SK-N-SH (cell line): ENCODE measurements around the gene MANSC4. TPM values are rescaled to one million over a fixed set of nuclear protein-coding genes. Genes with fewer than 3 reads are reported as not detected.

Experiments used
- CTCF ChIA-PET: fragments of 300-600, 350-600 bp; formaldehyde crosslinking; extraction: SDS; loops from one replicate; lab custom pipeline; 2021; lab: Yijun Ruan, JAX
- POLR2A ChIA-PET: fragments of 350-600 bp; sonication (Branson Sonifier 250); formaldehyde crosslinking; extraction: SDS; loops from one replicate; lab custom pipeline; 2020; ENCODE audit warnings: antibody characterized with exemption, inconsistent platforms; lab: Yijun Ruan, JAX
- DNase-seq: peaks from one replicate; pipeline ENCODE4 v3.0.0; 2012
- H2AFZ ChIP-seq: fragments of 200-600 bp; sonication (generic); 2 replicates; pipeline ENCODE4 v1.8.1; 2016; ENCODE audit warnings: antibody characterized with exemption, mild to moderate bottlenecking, low read depth
- H3F3A ChIP-seq: fragments of 200-600 bp; sonication (generic); replicated peaks from 2 replicates; pipeline ENCODE3; 2016; ENCODE audit warnings: antibody characterized with exemption, mild to moderate bottlenecking; ENCODE audit not compliant: insufficient read depth
- H3K27ac ChIP-seq, 2 experiments: fragments of 200-500 bp in 1 of 2; fragments of 200-600 bp in 1 of 2; sonication (Bioruptor generic) in 1 of 2; sonication (generic), shearing (Covaris generic) in 1 of 2; 2 replicates each; pipeline versions ENCODE4 v1.5.1 to v1.6.1; 2014 to 2016; ENCODE audit warnings: low read depth in 2 of 2, inconsistent platforms in 1 of 2, low read length in 1 of 2, mild to moderate bottlenecking in 1 of 2, mixed read lengths in 1 of 2
- H3K27me3 ChIP-seq: fragments of 200-600 bp; sonication (generic), shearing (Covaris generic); 2 replicates; pipeline ENCODE4 v1.6.1; 2016; ENCODE audit warnings: mixed run types; ENCODE audit not compliant: insufficient read depth
- H3K36me3 ChIP-seq, 2 experiments: fragments of 200-500 bp in 1 of 2; fragments of 200-600 bp in 1 of 2; sonication (Bioruptor generic) in 1 of 2; sonication (generic) in 1 of 2; replicated peaks in 1 of 2; 2 replicates each; pipeline versions ENCODE3 to v1.5.1; 2014 to 2016; ENCODE audit warnings: low read length in 1 of 2, mild to moderate bottlenecking in 1 of 2; ENCODE audit not compliant: insufficient read depth in 2 of 2, control insufficient read depth in 1 of 2
- H3K4me1 ChIP-seq, 2 experiments: fragments of 200-500 bp in 1 of 2; fragments of 200-600 bp in 1 of 2; sonication (Bioruptor generic) in 1 of 2; sonication (generic), shearing (Covaris generic) in 1 of 2; 2 replicates each; pipeline versions ENCODE4 v1.5.1 to v1.6.1; 2014 to 2016; ENCODE audit warnings: low read depth in 1 of 2, low read length in 1 of 2, mixed run types in 1 of 2; ENCODE audit not compliant: insufficient read depth in 2 of 2, control insufficient read depth in 1 of 2
- H3K4me2 ChIP-seq: fragments of 200-600 bp; sonication (generic), shearing (Covaris generic); 2 replicates; pipeline ENCODE4 v1.6.1; 2017; ENCODE audit warnings: mixed run types
- H3K4me3 ChIP-seq, 2 experiments: fragments of 200-500 bp in 1 of 2; fragments of 200-600 bp in 1 of 2; sonication (Bioruptor generic) in 1 of 2; sonication (generic), shearing (Covaris generic) in 1 of 2; 2 replicates each; pipeline versions ENCODE4 v1.5.1 to v1.8.1; 2014 to 2016; ENCODE audit warnings: low read depth in 2 of 2, inconsistent platforms in 1 of 2, low read length in 1 of 2, mild to moderate bottlenecking in 1 of 2, mixed read lengths in 1 of 2, moderate library complexity in 1 of 2
- H3K79me2 ChIP-seq: fragments of 200-600 bp; sonication (generic); 2 replicates; pipeline ENCODE4 v1.8.1; 2017; ENCODE audit warnings: mild to moderate bottlenecking; ENCODE audit not compliant: insufficient read depth
- H3K9ac ChIP-seq: fragments of 200-600 bp; sonication (generic); 2 replicates; pipeline ENCODE4 v1.6.1; 2017; ENCODE audit warnings: mixed run types
- H3K9me2 ChIP-seq: fragments of 200-600 bp; sonication (generic); 2 replicates; pipeline ENCODE4 v1.6.1; 2017; ENCODE audit warnings: mixed run types
- H3K9me3 ChIP-seq: fragments of 200-600 bp; sonication (generic); 2 replicates; pipeline ENCODE4 v1.6.1; 2017; ENCODE audit warnings: mixed run types, mild to moderate bottlenecking, moderate library complexity
- H4K20me1 ChIP-seq: fragments of 200-600 bp; sonication (generic); 2 replicates; pipeline ENCODE4 v1.6.1; 2017; ENCODE audit warnings: mild to moderate bottlenecking, mixed run types; ENCODE audit not compliant: insufficient read depth
- CHD2 ChIP-seq: fragments of 150-350 bp; IDR thresholded peaks from 2 replicates; pipeline ENCODE4 v1.6.1; 2018; ENCODE audit warnings: low read length; ENCODE audit not compliant: partially characterized antibody
- ELF1 ChIP-seq: IDR thresholded peaks from 2 replicates; pipeline ENCODE4 v1.4.0; 2012
- FOSL2 ChIP-seq: IDR thresholded peaks from 2 replicates; pipeline ENCODE4 v1.4.0; 2012; ENCODE audit warnings: low read depth, mild to moderate bottlenecking, moderate library complexity, borderline replicate concordance
- FOXJ3 ChIP-seq: sonication (generic); formaldehyde crosslinking; IDR thresholded peaks from 2 replicates; pipeline ENCODE4 v1.5.1; 2020; ENCODE audit warnings: mild to moderate bottlenecking, missing genetic modification reagents
- FOXM1 ChIP-seq: IDR thresholded peaks from 2 replicates; pipeline ENCODE4 v1.4.0; 2012; ENCODE audit warnings: low read depth, mild to moderate bottlenecking
- MAX ChIP-seq: IDR thresholded peaks from 2 replicates; pipeline ENCODE4 v1.4.0; 2012; ENCODE audit warnings: low read depth
- MEF2A ChIP-seq: IDR thresholded peaks from 2 replicates; pipeline ENCODE4 v1.4.0; 2012; ENCODE audit warnings: low read depth, borderline replicate concordance
- NFIC ChIP-seq: IDR thresholded peaks from 2 replicates; pipeline ENCODE4 v1.4.0; 2012; ENCODE audit warnings: borderline replicate concordance
- POLR2AphosphoS5 ChIP-seq: IDR thresholded peaks from 2 replicates; pipeline ENCODE4 v1.6.1; 2012; ENCODE audit warnings: low read depth, low read length
- RCOR1 ChIP-seq: fragments of 150-350 bp; IDR thresholded peaks from 2 replicates; pipeline ENCODE4 v1.6.1; 2017; ENCODE audit warnings: antibody characterized with exemption, low read length
- REST ChIP-seq: IDR thresholded peaks from 2 replicates; pipeline ENCODE4 v1.6.1; 2012; ENCODE audit warnings: mild to moderate bottlenecking, low read depth, low read length, moderate library complexity
- RFX5 ChIP-seq: IDR thresholded peaks from 2 replicates; pipeline ENCODE4 v1.6.1; 2012; ENCODE audit warnings: mild to moderate bottlenecking, improper control_type of control experiment, low read length
- SIN3A ChIP-seq: IDR thresholded peaks from 2 replicates; pipeline ENCODE4 v1.6.1; 2012; ENCODE audit warnings: low read depth, mild to moderate bottlenecking, low read length, moderate library complexity, borderline replicate concordance
- SMC3 ChIP-seq: IDR thresholded peaks from 2 replicates; pipeline ENCODE4 v1.6.1; 2012; ENCODE audit warnings: low read depth, low read length, improper control_type of control experiment
- TCF12 ChIP-seq: IDR thresholded peaks from 2 replicates; pipeline ENCODE4 v1.4.0; 2012
- TEAD4 ChIP-seq: IDR thresholded peaks from 2 replicates; pipeline ENCODE4 v1.4.0; 2012; ENCODE audit warnings: mild to moderate bottlenecking, borderline replicate concordance; ENCODE audit not compliant: insufficient read depth
- USF1 ChIP-seq: IDR thresholded peaks from 2 replicates; pipeline ENCODE4 v1.4.0; 2012; ENCODE audit warnings: low read depth, borderline replicate concordance
- WGBS: methylation state at CpG from one replicate; pipeline ENCODE4 v1.1.6; 2017; ENCODE audit warnings: low lambda C conversion rate; 5-methylcytosine and 5-hydroxymethylcytosine counted together
- polyA plus RNA-seq, 3 experiments: library from polyadenylated mRNA; depleted of rRNA; stranded (reverse); fragments of >200 nt; gene quantifications; 2 replicates each; pipeline ENCODE4 v1.2.3, GENCODE V29; 2012

Gene MANSC4
- polyA plus RNA-seq, 1 of the 3 experiments (the other 2 are of a cell fraction): not detected

GRCh38 chr12:27826076-27826475 is 46.0 kb upstream of the MANSC4 start:
- CTCF ChIA-PET: no interaction called here
- Histone ChIP-seq H3K4me1 (peaks cover 3 to 4% of the 10 kb centered on the region in 2 experiments; a peak in 3 of 4 replicates), H3F3A (peaks cover 6% of the 10 kb centered on the region), H3K27ac (no peak overlapping the region), H3K79me2 (no peaks in the 10 kb centered on the region), H2AFZ (no peak overlapping the region), H3K4me2 (no peak overlapping the region), H3K27me3 (no peaks in the 10 kb centered on the region), H4K20me1 (no peaks in the 10 kb centered on the region), H3K9me3 (no peaks in the 10 kb centered on the region), H3K36me3 (no peaks in the 10 kb centered on the region), H3K4me3 (no peak overlapping the region), H3K9me2 (no peaks in the 10 kb centered on the region), H3K9ac (no peak overlapping the region)
- DNase-seq: no peak
- TF ChIP-seq NFIC (no peak), USF1 (no peak), TEAD4 (no peak), REST (no peak), FOXJ3 (CRISPR knock-in tag) (no peak), MEF2A (no peak), ELF1 (no peak), SIN3A (no peak), RCOR1 (no peak), FOXM1 (no peak), RFX5 (no peak), MAX (no peak), FOSL2 (no peak), TCF12 (no peak), CHD2 (no peak), SMC3 (no peak), POLR2AphosphoS5 (no peak)
- POLR2A ChIA-PET: no interaction called here
- 69% methylated on average over 1 of the region's 1 CpG for WGBS
